GM19397 (cell line): ENCODE measurements around the gene CDC42BPG.

Experiments used
- ATAC-seq: cut with Tn5 transposase; IDR thresholded peaks from one replicate; pipeline ENCODE4 v1.9.1; 2021; ENCODE audit warnings: mild to moderate bottlenecking, moderate library complexity; ENCODE audit not compliant: unreplicated experiment

CDC42BPG gene

DNA sequence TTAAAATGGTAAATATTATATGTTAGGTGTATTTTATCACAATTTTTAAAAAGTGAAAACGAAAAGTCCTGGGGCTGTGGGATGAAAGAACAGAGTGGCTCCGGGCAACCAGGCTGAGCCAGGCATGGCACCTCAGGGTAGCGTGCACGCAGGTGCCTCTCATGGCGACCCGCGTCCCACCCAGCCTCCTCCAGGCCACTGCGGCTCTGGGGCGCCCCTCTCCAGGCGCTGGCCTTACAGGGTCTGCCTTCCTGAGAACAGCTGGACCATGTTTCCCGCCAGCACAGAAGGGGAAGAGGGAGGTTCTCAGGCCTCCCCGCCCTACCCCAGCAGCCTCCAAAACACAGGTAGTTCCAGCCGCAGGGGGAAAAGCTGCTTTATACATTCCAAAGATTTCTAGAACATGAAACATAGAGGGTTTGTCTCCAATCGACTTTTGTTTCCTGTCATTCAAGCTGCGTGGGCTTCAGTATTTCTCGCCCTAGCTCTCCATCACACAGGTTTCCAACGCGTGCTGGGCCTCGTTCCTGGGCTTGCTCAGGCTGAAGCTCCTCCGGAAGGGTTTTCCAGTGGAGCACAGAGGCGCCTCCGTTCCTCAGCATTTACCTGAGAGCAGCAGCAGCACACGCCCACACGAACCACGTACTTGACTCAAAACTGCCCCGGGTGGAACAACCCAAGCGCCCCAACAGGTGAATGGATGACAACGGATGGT, 23.5 kb upstream of the CDC42BPG start:
- no peak for ATAC-seq

DNA sequence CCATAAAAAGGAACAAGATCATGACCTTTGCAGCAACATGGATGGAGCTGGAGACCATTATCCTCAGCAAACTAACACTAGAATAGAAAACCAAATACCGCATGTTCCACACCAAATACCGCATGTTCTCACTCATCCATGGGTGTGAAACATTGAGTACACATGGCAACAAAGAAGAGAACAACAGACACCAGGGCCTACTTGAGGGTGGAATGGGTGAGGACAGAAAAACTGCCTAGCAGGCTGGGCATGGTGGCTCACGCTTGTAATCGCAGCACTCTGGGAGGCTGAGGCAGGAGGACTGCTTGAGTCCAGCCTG, 21.7 kb upstream of the CDC42BPG start:
- no peak for ATAC-seq

DNA sequence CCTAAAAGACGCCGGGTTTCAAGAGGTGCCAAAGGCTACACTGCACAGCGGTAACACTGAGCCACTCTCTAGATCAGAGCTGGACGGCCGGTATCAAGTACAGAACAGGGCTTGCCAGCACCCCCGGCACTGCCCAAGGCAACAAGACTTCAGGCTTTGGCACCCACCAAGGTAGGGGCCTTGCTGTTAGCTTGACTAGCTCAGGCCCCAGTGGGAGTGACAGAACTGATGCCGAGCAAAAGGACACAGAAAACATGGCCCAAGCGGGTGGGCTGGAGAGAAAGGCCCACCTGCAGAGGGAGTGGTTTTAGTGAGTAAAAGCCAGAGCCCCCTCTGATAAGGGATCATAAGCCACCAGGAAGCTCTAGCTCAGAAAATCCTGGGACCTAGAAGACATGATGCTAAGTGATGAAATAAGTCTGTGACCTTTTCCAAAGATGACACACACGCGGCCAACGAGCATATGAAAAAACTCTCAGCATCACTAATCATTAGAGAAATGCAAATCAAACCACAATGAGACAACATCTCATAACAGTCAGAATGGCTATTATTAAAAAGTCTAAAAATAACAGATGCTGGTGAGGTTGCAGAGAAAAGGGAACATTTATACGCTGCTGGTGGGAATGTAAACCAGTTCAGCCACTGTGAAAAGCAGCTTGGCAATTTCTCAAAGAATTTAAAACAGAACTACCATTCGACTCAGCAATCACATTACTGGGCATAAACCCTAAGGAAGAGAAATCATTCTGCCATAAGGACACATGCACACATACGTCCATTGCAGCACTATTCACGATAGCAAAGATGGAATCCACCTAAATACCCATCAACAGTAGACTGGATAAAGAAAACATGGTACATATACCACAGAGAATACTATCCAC, 21.1 kb upstream of the CDC42BPG start:
- no peak for ATAC-seq

DNA sequence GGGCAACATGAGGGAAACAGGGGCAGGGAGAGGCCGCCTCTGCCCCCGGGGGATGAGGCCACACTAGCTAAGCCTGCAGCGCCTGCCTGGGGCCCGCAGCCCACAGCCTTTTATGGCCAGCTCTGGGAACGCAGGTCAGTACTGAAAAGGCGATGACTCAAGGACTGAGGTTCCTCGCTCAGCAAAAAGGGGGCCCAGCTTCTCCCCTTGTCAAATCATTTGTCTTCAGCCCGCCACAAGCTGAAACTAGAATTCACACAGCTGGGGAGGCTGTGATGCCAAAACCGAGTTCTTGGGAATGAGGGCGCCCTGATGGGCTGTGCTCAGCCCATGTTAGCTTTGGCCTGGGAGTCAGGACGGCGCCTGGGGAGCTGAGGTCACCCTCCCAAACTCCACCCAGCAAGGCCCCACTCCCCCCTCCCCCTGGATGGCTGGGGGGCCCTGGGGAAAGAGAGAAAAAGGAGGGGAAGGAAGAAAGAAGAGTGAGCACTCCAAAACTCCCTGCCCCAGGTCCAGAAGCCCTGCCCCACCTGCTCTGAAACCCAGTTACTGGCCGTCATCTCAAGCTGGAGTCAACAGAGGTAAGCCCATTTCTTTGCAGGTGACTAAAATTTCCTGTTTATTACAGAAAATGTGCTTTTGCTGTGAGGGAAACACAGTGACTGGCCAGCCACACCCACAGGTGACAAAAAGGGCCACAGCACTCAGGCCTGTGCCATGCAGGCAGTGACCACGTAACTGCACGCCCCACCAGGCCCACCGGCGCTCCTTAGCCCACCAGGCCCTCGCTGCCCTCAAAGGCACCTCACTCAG, 20.2 kb upstream of the CDC42BPG start:
- ATAC-seq, result no peak

DNA sequence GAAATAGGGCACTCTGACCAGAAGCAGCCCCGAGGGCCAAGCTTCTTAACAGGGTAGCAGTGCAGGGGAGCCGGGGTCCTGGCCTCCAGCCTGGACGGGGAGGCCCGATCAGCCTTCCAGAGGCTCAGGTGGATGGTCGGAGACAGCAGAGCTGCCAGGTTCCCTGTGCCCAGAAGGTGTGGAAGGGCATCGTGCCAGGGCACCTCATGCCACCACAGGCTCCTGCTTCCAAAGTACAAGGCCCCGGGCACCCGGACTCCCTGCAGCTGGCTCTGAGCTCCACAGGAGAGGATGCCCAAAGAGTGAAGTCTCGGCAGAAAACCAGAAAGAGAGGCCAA, 19.7 kb upstream of the CDC42BPG start:
- no peak for ATAC-seq

DNA sequence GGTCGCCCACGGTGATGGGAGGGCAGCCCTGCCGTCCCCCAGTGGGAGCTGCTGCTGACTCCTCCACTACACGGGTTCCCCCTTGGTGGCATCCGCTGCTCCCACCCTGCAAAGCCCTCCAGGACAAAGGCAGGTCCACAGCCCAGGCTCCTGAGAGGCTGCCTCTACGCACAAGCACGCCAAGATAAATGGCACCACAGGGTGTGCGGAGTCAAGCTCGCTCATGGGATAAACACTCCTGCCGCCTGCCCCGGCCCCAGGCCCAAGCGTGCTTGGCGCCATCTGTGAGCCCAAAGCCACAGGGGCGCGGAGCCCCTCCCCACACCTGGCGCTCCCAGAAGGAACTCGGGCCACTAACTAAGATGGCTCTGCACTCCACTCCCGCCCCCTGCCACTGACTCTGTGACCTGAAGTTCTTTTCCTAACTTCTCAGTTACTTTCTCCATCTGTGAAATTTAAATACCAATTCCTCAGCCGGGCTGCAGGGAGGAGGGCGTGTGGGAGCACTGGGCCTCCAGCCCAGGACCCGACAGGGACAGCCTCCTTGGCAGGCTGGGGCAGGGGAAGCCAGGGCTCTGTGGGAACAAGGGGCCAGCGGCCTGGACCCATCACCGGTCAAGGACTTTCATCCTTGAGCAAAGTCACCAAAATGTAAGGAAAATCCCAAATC, 19.1 kb upstream of the CDC42BPG start:
- no peak for ATAC-seq

DNA sequence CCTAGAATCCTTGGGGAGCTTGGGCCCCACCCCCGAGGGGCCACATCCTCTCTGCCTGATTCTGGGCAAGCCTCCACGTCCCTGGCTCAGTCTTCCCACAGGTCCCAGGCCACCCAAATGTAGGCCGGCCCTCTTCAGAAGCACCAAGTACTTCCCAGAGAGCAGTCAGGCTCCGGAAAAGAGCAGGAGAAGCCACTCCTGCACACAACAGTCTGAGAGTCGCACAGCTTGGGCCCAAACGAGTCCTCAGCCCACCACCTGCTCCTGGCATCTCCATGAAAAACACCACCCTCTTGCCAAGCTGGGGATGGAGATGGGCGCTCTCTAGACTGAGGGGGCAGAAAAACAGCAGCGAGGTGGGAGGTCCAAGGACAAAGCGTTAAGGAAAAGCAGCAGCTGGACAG, 18.5 kb upstream of the CDC42BPG start:
- no peak for ATAC-seq

DNA sequence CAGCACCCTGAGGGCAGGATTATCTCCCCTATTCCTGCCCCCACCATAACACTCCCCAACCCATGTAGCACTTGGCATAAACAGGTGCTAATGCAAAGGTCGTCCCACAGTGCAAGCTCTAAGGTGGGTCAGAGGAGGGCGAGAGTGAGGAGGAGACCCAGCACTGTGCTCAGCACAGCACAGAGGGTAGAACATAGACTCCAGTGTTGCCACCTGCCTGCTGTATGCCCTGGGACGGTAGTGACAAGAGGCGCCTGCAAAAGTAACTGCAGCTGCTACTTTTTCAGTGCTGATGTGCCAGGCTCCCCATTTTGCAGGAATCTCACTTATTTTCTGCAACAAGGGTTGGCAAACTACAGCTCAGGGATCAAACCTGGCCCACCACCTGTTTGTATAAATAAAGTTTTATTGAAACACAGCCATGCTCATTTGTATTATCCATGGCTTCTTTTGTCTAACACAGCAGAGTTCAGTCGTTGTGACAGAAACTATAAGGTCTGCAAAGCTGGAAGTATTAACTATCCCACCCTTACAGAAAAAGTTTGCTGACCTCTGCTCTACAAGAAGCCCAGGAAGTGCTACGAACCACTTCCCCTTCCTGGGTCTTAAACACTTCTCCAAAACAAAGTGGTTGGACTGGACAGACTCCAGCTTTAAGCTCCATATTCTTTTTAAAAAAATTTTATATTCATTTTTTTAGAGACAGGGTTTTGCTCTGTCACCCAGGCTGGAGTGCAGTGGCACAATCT, 16.9 kb upstream of the CDC42BPG start:
- no peak for ATAC-seq

DNA sequence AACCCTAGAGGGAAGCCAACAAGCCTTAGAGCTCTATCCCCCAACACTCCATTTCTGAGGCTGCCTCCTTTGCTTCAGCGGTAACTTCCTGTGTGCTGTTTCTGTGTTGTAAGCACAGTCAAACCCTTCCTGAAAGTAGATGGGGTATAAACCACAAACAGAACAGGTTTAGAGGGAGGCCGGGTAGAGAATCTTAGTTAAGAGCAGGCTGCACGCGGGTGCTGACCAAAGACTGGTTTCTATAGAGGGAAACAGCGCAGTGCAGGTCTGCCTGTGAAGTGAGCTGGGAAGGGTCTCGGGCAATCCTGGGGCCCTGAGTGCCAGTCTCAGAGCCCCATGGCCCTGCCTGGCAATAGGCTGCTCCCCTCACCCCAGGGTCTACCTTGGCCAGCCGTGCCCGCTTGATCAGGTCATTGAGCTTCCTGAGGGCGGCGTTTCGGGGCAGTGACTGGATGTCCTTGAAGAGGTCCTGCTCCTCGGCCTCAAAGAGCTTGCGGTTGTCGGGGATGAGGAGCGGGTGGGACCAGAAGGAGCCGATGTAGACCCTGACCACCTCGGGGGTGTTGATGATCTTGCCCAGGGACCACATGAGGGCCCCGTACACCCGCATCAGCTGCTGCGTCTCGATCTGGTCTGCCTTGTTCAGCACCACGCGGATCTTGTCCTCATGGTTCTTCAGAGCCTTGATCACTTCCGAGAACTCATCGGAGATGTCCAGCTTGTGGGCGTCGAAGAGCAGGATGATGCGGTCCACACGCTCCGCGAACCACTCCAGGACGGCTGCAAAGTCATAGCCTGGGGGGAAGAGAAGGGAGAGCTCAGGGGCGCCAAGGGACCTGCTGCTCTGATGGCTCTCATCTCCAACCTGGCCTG, 15.3 kb upstream of the CDC42BPG start:
- ATAC-seq, result peak; percentile 67

DNA sequence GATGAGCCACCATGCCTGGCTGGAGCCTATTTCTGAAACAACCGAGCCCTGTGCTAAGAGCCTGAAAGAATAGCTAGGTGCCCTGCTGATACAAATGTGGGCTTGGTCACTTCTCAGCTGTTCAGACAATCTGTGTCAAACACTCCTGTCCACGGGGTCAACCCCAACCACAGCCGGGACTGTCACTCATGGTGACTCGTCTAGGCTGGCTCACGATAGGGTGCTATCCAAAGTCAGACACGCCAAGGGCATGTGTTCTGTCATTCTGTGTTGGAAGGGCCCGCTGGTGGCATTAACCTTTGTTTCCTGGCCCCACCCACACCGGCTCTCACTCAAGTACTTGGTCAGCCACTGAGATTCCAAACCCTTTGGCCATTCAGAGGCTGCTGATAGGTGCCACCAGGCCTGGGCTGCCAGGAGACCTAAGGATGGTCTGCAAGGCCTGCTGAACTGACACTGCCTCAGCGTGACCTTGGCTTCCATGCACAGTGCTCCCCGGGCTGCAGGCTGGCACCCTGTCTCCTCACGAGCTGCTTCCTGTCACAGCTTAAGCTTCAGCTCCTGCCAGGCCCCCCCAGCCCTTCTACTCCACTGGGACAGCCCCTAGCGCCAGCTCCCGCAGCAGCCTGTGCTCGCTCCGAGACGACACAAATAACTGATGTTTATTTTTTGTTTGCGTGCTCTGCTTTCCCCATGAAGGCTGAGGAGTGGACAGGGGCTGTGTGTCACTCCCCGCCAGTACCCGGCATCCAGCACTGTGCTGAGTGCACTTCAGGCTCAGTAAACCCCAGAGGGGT, 14.2 kb upstream of the CDC42BPG start:
- peak; percentile 19 for ATAC-seq

DNA sequence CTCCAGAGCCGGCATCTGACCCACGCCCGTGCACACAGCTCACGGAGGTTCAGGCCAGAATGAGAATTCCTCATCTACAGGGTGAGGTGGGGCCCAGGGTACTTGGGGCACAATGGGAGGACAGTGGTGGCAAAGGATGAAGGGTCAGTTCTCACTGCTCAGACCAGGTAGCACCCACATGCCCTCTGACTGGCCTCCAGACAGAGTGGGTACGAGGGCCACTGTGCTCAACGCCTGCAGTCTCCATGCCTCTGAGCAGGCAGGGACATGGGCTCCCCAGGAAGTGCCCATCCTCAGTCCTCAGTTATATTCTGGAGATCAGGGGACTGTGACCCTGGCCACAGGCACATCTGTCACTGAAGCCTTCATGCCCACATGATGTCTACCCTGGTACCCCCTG, 13.0 kb upstream of the CDC42BPG start:
- no peak for ATAC-seq

DNA sequence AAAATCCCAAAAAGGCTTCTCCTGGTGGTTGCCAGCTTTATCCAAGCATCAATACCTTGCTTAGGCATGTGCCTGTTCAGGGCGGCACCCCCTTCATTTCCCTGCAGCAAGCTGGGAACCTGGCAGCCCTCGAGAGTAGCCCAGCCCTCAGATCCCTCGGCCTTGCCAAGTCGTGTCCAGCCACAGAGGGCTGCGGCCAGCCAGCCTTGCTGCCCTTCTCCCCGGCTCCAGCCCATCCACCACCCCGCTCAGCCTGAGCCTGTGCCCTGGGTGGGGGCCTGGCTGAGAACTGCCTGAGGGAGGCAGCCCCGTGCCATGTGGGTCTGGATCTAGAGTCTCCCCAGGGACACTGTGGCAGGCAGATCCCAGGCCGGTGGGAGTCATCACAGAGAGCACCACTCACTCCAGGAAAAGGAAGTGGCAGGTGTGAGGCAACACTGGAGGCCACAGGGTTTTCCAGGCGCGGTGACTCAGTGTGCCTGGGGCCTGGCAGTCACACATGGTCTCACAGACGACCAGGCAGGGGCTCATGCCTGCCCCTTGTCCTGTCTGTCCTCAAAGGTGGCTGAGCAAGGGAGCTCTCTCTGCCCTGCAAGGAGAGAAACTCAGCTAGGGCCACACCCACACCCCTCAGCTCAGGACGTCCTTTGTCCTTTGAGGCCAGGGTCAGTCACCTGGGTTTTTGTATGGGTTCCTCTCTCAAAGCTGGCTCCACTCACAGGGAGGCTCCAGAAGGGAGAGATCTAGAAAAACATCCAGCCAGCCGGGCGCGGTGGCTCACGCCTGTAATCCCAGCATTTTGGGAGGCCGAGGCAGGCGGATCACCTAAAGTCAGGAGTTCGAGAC, 12.2 kb upstream of the CDC42BPG start:
- ATAC-seq, result no peak

DNA sequence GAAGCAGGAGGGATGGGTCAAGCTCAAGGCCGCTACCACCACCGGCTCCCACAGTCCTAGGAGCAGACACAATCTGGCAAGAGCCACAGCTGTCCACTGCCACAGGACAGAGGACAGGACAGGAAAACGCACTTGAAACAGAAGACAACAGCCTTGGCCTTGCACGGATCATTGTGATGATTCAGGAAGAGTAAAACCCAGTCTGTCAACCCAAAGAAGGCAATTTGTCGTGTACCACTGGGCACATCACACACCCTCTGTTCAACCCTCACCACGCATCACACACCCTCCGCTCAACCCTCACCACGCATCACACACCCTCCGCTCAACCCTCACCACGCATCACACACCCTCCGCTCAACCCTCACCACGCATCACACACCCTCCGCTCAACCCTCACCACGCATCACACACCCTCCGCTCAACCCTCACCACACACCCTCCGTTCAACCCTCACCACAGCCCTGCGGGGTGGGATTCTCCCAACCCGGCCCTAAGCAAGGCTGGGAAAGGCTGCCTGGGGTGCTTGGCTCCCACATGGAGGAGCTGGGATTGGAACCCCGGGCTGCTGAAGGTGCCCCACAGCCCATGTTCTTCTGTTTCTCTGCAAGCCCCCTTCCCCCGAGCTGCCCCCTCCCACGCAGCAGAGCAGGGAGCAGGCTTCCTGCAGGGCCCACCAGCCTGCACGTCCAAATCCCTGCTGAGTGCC, 11.3 kb upstream of the CDC42BPG start:
- no peak for ATAC-seq

DNA sequence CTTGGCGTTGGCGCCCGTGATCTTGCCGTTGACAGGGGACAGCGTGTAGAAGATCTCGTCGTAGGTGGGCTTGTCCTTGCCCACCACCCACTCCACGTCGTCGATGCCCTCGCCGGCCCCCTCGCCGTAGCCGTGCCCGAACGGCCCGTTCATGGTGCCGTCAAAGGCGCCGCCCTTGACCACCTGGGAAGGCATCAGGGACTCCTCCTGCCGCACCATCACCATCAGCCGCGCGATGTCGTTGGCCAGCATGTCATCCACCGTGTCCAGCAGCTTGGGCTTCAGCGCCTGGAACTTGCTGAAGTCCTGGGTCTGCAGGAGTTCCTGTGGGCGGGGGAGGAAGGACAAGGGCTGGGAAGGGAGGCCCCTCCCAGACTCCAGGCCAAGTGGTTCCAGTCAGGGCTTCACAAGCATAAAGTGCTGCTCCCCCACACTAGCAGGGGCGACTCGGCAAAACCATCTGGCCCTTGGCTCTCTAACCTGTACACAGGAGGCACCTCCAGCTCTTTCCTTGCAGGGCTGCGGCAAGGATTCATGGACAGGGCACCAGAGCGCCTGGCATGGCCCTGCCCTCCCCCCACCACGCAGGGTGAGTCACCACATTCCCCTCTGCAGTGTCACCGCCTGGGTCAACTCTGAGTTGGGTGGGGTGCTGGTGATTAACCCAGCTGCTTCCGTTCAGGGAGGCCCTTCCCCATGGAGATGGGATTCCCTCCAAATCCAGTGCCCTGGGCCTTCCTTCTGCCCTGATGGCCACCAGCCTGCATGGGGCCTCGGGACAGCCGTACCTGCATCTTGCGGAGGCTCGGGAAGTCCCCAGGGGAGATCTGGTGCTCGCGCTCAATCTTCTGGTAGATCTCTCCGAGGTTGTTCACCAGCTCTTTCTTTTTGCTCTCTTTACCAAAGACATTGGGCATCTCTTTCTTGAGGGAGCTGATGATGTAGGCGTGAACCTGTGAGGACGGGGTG, 10.4 kb upstream of the CDC42BPG start:
- ATAC-seq, result no peak

DNA sequence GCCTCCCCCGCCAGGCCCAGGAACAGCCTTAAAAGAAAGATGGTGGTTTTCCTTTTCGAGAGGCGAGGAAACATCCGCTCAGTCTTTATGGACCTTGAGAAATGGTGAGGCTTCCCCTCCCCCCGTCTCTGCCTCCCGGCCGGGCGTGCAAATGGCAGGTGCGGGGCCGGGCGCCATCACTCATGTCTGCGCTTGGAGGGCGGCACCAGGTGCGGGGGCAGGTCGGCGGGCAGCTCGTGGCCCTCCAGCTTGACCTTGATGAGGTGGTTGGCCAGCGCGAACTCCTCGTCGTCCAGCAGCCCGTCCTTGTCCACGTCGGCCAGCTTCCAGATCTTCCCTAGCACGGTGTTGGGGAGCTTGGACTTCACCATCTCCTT, 9.7 kb upstream of the CDC42BPG start:
- ATAC-seq, result no peak

DNA sequence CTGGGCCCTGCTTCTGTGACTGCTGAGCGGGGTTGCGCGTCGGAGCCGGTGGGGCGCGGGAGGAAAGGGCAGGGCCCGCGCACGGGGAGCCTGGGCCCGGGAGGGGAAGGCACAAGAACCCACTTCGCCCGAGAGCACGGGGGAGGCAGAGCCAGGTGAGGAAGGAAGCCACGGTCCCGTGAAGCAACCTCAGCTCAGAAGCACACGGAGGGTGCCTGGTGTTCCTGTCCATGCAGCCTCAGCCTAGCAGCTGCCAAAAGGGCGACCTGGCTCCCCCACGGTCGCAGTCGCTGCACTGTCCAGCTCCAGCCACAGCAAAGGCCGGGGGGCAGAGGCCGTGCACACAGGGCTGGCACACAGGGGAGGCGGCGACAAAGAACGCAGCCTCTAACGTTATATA, 9.3 kb upstream of the CDC42BPG start:
- ATAC-seq, result no peak
